ENCODE data around the gene KLHL1.

KLHL1 gene

DNA sequence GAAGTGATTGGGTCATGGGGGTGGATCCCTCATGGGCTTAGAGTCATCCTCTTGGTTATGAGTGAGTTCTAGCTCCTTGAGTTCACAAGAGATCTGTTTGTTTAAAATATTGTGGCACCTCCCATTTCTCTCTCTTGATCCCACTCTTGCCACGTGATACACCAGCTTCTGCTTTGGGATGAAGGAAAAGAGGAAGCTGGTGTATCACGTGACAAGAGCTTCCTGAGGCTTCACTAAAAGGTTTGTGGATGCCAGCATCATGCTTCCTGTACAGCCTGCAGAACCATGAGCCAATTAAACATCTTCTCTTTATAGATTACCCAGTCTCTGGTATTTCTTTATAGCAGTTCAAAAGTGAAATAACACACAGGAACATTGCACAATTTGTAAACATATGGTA, 353.2 kb downstream of the KLHL1 start:
- no peak for TF ChIP-seq ZNF274 (IDR thresholded peaks at IDR 0.05; ENCODE audit: low read depth, low read length)

DNA sequence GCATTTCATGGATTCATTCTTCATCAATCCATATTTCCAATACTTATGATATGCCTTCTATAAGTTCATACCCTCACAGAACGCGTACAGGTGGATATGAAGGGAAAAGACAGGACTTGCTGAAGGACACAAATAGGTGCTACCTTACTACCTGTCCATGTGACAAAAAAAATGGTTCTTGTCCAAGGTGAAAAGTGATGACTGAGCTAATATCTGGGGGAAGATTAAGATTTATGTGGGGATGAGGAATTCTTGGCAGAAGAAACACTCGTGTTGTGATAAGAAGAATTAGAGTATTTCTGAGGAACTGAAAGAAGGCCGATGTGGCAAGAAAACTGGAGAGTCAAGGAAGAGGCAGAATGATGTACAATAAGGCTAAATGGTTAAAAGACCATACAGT, 357.0 kb downstream of the KLHL1 start:
- H3K4me3 ChIP-seq (ENCODE audit: low read length), result no peak overlapping the region
- TF ChIP-seq ZNF274 (IDR thresholded peaks at IDR 0.05; ENCODE audit: low read depth, low read length), result no peak

More for the DNA sequence above, 353.2 kb downstream of the KLHL1 start:
- H3K4me3 ChIP-seq (ENCODE audit: low read length), result no peak overlapping the region

DNA sequence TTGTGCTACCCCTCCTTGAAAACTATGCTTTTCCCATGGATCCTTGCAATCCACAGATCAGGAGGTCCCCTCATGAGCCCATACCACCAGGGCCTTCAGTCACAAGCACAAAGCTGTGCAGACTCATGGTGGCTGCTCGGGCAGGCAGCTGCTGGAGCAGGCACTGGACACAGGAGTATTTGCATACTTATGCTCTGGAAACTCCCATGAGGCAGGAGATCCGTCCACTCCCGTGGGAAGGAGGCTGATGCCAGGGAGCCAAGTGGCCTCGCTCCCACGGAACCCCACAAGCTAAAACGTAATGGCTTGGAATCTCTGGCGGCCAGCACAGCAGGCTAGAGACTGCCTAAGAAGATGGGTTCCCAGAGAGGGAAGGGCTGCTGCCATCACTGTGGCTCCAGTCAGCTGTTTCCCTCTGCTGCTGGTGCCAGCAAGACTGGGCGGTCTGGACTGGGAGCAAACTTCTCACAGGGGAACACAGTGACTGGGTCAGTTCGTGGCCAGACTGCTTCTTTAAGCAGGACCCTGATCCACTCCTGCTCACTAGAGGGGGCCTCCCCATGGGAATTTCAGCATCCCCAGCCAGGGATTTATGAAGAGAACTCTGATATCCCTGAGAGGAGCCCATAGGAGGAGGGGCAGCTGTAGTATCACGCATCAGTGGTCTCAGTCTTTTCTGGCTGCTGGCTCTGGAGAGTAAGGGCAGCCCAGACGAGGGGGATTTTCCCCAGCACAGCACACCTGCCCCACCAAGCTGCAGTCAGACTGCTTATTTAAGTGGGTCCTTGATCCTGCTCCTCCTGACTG, 370.9 kb downstream of the KLHL1 start:
- H3K4me3 ChIP-seq (ENCODE audit: low read length), result no peak overlapping the region

DNA sequence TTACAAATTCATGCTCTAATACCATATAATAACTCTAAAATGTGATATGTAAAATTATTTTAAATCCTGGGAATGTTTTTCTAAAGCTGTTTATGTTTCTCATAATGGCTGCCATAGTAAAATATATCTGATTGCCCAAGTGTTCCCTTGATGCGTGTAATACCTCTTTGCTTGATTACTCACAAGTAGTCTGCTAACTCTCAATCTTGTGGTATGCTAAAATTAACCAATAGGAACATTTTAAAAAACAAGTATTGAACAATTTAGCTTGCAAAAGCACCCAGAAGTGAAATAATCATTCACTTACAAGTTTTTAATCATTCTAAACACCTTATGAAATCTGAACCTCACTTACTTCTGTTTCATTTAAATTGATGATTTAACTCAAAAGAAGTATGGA, 386.6 kb downstream of the KLHL1 start:
- no peak for TF ChIP-seq ZNF274 (IDR thresholded peaks at IDR 0.05; ENCODE audit: low read depth, low read length)

More for the DNA sequence above, 370.9 kb downstream of the KLHL1 start:
- TF ChIP-seq ZNF274 (IDR thresholded peaks at IDR 0.05; ENCODE audit: low read depth, low read length), result no peak

DNA sequence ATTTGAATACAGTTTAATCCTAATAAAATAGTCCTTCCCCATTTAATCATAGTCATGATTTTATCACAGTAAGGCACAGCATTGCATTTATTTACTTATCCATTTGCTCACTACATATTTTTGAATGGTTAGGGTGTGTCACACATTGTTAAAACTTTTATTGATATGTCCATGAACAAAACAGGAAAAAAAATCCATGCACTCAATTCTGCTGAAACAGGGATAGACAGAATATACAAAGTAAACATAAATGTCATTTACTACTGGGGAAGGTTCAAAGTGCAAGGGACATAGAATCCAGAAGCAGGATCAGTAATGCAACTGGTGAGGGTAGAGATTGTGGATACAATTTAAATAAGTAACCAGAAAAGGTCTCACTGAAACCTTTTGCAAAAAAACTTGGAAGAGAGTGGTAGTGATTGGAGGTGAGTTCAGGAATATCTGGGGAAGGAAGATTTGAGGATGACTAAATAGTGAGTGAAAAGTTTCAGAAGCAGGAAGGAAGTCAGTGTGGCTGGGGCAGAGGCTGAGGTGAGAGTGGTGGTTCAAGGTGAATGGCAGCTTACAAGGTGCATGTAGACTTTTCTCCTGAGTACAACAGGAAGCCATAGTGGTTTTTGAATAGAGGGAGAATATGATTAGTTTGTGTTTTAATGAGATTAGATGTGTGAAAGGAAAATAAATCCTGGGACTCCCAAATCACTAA, 387.8 kb downstream of the KLHL1 start:
- TF ChIP-seq ZNF274 (IDR thresholded peaks at IDR 0.05; ENCODE audit: low read depth, low read length), result no peak
- H3K4me3 ChIP-seq (ENCODE audit: low read length), result no peak overlapping the region

More for the DNA sequence above, 386.6 kb downstream of the KLHL1 start:
- H3K4me3 ChIP-seq (ENCODE audit: low read length), result no peak overlapping the region

DNA sequence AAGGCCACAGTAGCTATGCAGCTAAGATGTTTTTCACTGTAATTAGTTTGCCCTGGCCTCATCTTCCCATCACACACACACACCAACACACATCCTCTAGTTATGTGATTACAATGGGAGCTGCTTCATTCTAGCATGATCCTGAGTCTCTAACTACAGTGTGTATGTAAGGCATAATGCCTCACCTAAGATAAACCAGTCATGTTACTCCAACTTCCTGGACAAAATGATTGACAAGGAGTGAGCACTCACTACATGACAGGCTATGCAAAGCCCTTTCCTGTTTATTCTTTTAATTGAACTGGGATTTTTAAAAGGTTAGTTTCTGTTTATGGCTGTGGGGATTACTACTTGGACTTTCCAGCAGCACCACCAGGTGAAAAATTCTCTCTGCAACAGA, 401.4 kb downstream of the KLHL1 start:
- H3K4me3 ChIP-seq (ENCODE audit: low read length), result no peak overlapping the region
- no peak for TF ChIP-seq ZNF274 (IDR thresholded peaks at IDR 0.05; ENCODE audit: low read depth, low read length)

DNA sequence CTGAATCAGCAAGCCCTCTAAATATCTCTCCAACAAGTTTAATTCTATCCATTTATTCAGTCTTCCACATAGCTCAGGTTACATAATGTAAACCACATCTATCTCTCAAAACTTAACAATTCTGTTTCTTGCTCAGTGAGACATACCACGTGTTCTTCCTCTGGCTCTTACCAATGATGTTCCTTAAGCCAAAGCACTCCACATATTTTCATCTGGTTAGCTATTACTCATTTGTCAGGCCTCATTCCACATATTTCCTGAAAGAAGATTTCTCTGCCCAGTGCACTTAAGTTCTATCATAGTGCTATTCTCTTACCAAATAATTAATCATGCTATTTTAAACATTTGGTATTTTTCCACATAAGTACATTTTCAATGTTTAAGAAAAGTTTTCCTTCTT, 403.9 kb downstream of the KLHL1 start:
- no peak overlapping the region for H3K4me3 ChIP-seq (ENCODE audit: low read length)
- no peak for TF ChIP-seq ZNF274 (IDR thresholded peaks at IDR 0.05; ENCODE audit: low read depth, low read length)

DNA sequence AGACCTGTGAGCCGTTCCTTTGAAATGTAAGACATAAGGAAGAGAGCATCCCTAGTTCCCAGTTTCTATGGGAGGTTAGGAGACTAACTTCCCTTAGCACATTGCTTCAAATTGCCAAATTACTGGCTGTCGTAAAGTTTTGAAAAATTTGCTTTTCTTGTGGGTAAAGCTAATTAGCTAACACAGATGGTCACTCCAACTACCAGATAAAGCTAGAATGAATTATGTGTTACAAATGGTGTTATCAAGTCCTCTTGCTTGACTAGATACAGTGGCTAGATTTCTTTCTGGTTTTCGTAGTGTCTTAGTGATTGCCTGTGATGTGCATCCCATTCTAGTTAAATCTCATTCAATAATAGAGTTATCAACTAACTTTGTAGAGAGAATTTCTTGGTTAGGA, 417.3 kb downstream of the KLHL1 start:
- TF ChIP-seq ZNF274 (IDR thresholded peaks at IDR 0.05; ENCODE audit: low read depth, low read length), result no peak
- no peak overlapping the region for H3K4me3 ChIP-seq (ENCODE audit: low read length)

DNA sequence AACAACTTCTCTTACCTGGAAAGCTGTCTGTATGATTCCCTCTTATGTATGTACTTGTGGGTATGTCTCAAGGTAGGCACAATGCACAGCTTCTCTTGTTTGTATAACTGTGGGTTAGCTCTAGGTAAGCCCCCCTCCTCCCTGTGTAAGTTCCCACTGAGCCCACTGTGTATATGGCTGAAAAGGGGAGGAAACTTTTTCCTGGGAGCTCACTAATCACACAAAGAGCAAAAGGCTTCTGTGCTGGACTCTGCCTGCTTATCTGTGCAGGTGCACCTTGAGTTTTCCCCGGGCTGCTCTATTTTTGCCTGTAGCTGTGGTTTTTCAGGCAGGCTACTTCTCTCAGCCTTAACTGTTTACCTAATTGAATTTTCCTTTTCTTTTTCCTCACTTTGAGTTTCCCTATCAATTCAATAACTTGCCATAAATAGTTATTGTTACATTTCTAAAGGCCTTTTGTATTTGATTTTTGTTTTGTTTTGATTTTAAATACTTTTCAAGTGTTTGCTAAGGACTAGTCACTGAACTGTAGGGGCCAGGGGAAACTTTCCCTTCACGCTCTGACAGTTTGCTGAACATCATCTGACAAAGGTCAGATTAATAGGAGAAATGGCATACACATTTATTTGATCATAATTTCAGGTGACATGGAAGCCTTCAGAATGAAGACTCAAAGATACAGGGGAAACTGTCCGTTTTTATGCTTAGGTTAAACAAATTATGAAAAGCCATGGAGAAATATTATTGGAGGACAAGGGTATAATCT, 424.1 kb downstream of the KLHL1 start:
- TF ChIP-seq ZNF274 (IDR thresholded peaks at IDR 0.05; ENCODE audit: low read depth, low read length), result no peak
- no peak overlapping the region for H3K4me3 ChIP-seq (ENCODE audit: low read length)

DNA sequence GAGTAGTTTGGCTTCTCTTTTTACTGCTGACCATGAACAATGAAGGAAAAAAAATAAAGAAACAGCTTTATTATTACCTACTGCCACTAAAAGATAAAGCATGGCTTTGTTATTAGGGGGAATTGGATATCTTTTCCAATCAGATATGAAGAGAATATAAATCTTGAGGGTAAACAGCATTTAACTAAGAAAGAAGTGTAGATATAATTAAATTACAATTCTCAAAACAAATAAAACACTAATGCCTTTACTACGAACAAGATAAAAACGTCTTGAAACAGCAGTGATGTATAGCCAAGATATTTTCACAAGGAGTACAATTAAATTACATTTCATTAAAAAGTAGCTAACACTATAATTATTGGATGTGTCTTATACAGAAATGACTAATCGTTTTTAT, 426.5 kb downstream of the KLHL1 start:
- no peak for TF ChIP-seq ZNF274 (IDR thresholded peaks at IDR 0.05; ENCODE audit: low read depth, low read length)
- H3K4me3 ChIP-seq (ENCODE audit: low read length), result no peak overlapping the region

DNA sequence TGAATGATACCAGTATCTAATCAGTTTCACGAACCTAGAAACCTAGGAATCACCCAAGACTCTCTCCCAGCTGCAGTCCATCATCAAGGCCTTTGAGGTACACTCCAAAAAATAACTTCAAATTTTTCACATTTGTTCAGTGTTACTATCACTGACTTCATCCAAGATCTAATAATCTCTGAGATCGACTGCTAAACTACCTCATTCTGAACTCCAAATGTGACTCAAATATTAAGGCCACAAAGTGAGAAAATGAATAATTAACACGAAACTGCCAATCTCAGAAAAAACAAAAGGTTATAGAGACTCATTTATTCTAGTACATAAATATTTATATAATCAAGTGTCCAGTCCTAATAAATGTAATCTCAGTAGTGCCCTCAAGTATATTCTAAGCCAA, 430.9 kb downstream of the KLHL1 start:
- no peak overlapping the region for H3K4me3 ChIP-seq (ENCODE audit: low read length)
- TF ChIP-seq ZNF274 (IDR thresholded peaks at IDR 0.05; ENCODE audit: low read depth, low read length), result no peak

DNA sequence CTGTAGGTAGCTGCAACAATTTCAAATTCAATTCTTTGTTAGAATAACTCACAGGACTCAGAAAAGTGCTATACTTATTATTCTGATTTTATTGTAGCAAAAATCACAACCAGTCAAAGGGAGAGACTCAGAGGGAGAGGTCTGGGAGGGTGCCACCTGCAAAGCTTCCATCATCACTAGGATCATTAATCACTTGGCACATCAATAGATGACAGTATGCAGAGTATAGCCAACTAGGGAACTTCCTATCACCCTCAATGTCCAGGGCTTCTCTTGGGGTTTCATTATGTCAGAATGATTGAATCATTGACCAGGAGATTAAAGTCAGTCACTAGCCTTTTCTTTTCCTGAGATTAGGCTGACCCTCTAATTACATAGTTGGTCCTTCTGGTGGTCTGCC, 432.0 kb downstream of the KLHL1 start:
- TF ChIP-seq ZNF274 (IDR thresholded peaks at IDR 0.05; ENCODE audit: low read depth, low read length), result no peak
- no peak overlapping the region for H3K4me3 ChIP-seq (ENCODE audit: low read length)

DNA sequence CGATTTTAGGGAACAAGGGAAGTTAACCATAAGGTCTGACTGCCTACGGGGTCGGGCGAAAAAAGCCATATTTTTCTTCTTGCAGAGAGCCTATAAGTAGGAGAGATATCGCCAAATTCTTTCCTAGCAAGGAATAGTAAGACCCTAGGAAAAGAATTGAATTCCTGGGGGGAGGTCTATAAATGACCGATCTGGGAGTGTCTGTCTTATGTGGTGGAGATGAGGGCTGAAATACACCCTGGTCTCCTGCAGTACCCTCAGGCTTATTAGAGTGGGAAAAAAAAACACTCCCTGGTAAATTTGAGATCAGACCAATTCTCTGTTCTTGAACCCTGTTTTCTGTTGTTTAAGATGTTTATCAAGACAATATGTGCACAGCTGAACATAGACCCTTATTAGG, 448.1 kb downstream of the KLHL1 start:
- TF ChIP-seq ZNF274 (IDR thresholded peaks at IDR 0.05; ENCODE audit: low read depth, low read length), result no peak
- H3K4me3 ChIP-seq (ENCODE audit: low read length), result no peak overlapping the region

DNA sequence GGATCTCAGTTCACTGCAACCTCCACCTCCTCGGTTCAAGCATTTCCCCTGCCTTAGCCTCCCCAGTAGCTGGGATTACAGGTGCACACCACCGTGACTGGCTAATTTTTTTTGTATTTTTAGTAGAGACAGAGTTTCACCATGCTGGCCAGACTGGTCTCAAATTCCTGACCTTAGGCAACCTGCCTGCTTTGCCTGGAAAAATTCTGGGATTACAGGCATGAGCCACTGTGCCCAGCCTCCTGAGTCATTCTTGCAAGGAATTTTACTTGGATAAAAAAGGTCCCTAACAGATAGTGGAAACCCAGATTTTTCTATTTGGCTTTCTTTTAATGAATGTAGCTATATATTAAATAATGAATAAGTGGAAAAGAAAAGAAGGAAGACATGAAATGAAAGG, 450.6 kb downstream of the KLHL1 start:
- H3K4me3 ChIP-seq (ENCODE audit: low read length), result no peak overlapping the region
- TF ChIP-seq ZNF274 (IDR thresholded peaks at IDR 0.05; ENCODE audit: low read depth, low read length), result no peak

DNA sequence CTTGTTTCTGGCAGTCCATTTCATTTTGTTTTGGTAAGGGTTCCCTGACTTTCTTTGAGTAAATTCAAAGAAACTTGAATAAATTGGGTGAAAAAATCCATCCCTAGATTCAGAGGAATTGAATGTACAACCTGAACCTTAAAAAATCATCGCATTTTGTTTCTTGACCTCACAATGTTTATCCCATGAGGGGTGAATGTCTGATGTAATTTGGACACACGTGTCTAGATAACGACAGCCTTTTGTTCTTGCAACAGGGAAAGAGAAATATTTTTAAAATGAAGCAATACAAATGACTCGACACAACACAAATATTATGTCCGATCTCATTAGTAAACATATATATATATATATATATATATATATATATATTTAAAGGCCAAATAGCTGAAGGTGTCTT, 453.9 kb downstream of the KLHL1 start:
- H3K4me3 ChIP-seq (ENCODE audit: low read length), result no peak overlapping the region
- TF ChIP-seq ZNF274 (IDR thresholded peaks at IDR 0.05; ENCODE audit: low read depth, low read length), result no peak
